Muscle of back (tissue), 11 donors: ENCODE data around the gene PCCA. TPM values are rescaled to one million over a fixed set of nuclear protein-coding genes. Genes with fewer than 3 reads are reported as not detected.

Source experiments
- DNase-seq, 3 donors: peaks; one replicate each; pipeline versions ENCODE4 v3.0.0 to v3.0.0-alpha.2; 2013
- polyA plus RNA-seq, 10 donors: library from polyadenylated mRNA; unstranded; fragments of 120-200 nt; gene quantifications; one replicate each; pipeline ENCODE4 v1.2.1, GENCODE V29; 2013; ENCODE audit not compliant: insufficient read length in 10 of 10

Gene PCCA
- polyA plus RNA-seq, 10 donors, result 23.8 to 41.1 (median 30.3) TPM

- no peak for DNase-seq
Observed at GRCh38 chr13:100398360-100398759, 309.5 kb downstream of the PCCA start.

- no peak for DNase-seq
Observed at GRCh38 chr13:100399455-100399854, 310.6 kb downstream of the PCCA start.

- DNase-seq, result no peak
Observed at GRCh38 chr13:100403675-100404074, 314.8 kb downstream of the PCCA start.

GRCh38 chr13:100409132-100409531 lies 320.2 kb downstream of the PCCA start:
- no peak for DNase-seq

- DNase-seq, result no peak
Observed at GRCh38 chr13:100423375-100423774, 334.5 kb downstream of the PCCA start.

GRCh38 chr13:100428986-100429385 lies 340.1 kb downstream of the PCCA start:
- DNase-seq, result no peak

- DNase-seq, result no peak
Observed at GRCh38 chr13:100432611-100433010, 343.7 kb downstream of the PCCA start.

GRCh38 chr13:100433475-100433874 lies 344.6 kb downstream of the PCCA start:
- DNase-seq, result no peak

GRCh38 chr13:100434010-100434763 lies 345.3 kb downstream of the PCCA start:
- no peak for DNase-seq

- DNase-seq, result no peak
Observed at GRCh38 chr13:100436099-100436498, 347.2 kb downstream of the PCCA start.

- DNase-seq, result peak in 1 of 3 donors; percentile 16
Observed at GRCh38 chr13:100438059-100438788, 349.3 kb downstream of the PCCA start.

GRCh38 chr13:100439247-100439970 lies 350.5 kb downstream of the PCCA start:
- DNase-seq, result no peak

GRCh38 chr13:100440751-100441425 lies 352.0 kb downstream of the PCCA start:
- DNase-seq, result peak in 2 of 3 donors; percentile 7 to 51

- DNase-seq, result no peak
Observed at GRCh38 chr13:100442095-100442832, 353.4 kb downstream of the PCCA start.

- no peak for DNase-seq
Observed at GRCh38 chr13:100443278-100443997, 354.5 kb downstream of the PCCA start.

- DNase-seq, result no peak
Observed at GRCh38 chr13:100443998-100444328, 355.1 kb downstream of the PCCA start.

GRCh38 chr13:100447831-100448230 lies 358.9 kb downstream of the PCCA start:
- no peak for DNase-seq

GRCh38 chr13:100451923-100452322 lies 363.0 kb downstream of the PCCA start:
- DNase-seq, result no peak

GRCh38 chr13:100454876-100455275 lies 366.0 kb downstream of the PCCA start:
- no peak for DNase-seq

GRCh38 chr13:100458673-100459072 lies 369.8 kb downstream of the PCCA start:
- no peak for DNase-seq

GRCh38 chr13:100459747-100460146 lies 370.9 kb downstream of the PCCA start:
- DNase-seq, result no peak
